Activated naive CD8-positive, alpha-beta T cell treated with anti-CD3 and anti-CD28 coated beads for 36 hours (primary cell): ENCODE data around the gene TRIM63. TPM values are rescaled to one million over a fixed set of nuclear protein-coding genes. Genes with fewer than 3 reads are reported as not detected.

Experiments used
- DNase-seq: peaks from one replicate; pipeline ENCODE4 v3.0.0; 2021
- H3K27ac Mint-ChIP-seq: one replicate; pipeline ENCODE4 v1.8.0; 2022; ENCODE audit warnings: mild to moderate bottlenecking, moderate library complexity, mixed read lengths
- H3K27me3 Mint-ChIP-seq: one replicate; pipeline ENCODE4 v1.8.0; 2022; ENCODE audit warnings: mild to moderate bottlenecking, mixed read lengths
- H3K36me3 Mint-ChIP-seq: one replicate; pipeline ENCODE4 v1.8.0; 2021; ENCODE audit warnings: mild to moderate bottlenecking, mixed read lengths
- H3K4me1 Mint-ChIP-seq: one replicate; pipeline ENCODE4 v1.8.0; 2021; ENCODE audit warnings: mixed read lengths
- H3K4me3 Mint-ChIP-seq: one replicate; pipeline ENCODE4 v1.8.0; 2022; ENCODE audit warnings: mild to moderate bottlenecking, moderate library complexity, mixed read lengths
- H3K9me3 Mint-ChIP-seq: one replicate; pipeline ENCODE4 v1.8.0; 2022; ENCODE audit warnings: mixed read lengths
- total RNA-seq, 2 experiments: library from RNA; stranded (reverse); gene quantifications; one replicate each; pipeline ENCODE4 v1.2.3, GENCODE V29; 2021

TRIM63 gene
- total RNA-seq, 2 experiments from 2014 or later, result not detected

DNA sequence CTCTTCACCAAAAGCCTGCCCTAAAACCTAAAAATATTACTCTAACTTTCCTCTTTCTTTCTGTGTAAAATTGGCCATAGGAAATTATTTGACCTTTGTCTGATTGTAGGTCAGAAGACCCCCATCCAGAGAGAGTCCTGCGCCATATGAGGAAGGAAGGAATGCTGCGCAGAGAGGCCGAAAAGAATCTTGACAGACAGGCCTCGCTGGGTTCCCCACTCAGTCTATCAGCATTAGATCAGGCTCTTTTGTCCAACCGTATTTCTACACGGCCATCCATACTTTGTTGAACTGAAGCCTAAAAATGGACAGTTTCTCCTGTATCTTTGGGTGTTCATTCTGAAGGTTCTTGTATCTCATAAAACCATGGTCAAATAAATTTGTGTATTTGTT is 17.2 kb downstream of the TRIM63 start:
- H3K9me3 Mint-ChIP-seq, result no peaks in the 10 kb centered on the region
- DNase-seq, result no peak
- H3K27me3 Mint-ChIP-seq, result peaks cover 75% of the 10 kb centered on the region
- no peaks in the 10 kb centered on the region for H3K36me3 Mint-ChIP-seq
- no peak overlapping the region for H3K4me3 Mint-ChIP-seq
- no peak overlapping the region for H3K27ac Mint-ChIP-seq
- H3K4me1 Mint-ChIP-seq, result peaks cover under 1% of the 10 kb centered on the region

- Mint-ChIP-seq H3K4me3 (no peak overlapping the region), H3K27ac (no peak overlapping the region), H3K36me3 (no peaks in the 10 kb centered on the region), H3K4me1 (peaks cover 2% of the 10 kb centered on the region), H3K9me3 (no peaks in the 10 kb centered on the region), H3K27me3 (peaks cover 78% of the 10 kb centered on the region)
- DNase-seq, result no peak
Observed at GRCh38 chr1:26049531-26050247, 17.7 kb downstream of the TRIM63 start.

DNA sequence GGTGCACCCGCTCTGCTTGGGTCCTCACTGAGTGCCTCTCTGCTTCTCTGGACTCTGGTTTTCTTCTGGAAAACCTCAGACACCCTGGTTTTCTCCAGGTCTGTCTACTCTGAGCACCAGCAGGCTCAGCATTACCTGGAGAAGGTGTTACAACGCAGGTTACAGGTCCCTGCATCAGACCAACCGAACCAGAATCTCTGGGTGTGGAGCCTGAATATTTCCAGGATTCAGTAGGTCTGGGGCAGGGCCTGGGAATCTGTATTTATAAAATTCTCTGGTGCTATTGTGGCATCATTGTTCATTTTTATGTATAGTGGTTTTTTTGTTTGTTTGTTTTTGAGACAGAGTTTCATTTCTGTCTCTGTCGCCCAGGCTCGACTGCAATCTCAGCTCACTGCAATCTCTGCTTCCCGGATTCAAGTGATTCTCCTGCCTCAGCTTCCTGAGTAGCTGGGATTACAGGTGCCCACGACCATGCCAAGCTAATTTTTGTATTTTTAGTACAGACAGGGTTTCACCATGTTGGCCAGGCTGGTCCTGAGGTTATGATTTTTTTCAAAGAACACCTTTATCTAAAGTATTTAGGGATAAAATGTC is 20.1 kb downstream of the TRIM63 start:
- H3K27ac Mint-ChIP-seq, result no peak overlapping the region
- no peaks in the 10 kb centered on the region for H3K9me3 Mint-ChIP-seq
- peaks cover 2% of the 10 kb centered on the region for H3K4me1 Mint-ChIP-seq
- no peak for DNase-seq
- peaks cover 86% of the 10 kb centered on the region for H3K27me3 Mint-ChIP-seq
- H3K36me3 Mint-ChIP-seq, result no peaks in the 10 kb centered on the region
- H3K4me3 Mint-ChIP-seq, result no peak overlapping the region

GRCh38 chr1:26046246-26047095 is 21.0 kb downstream of the TRIM63 start:
- Mint-ChIP-seq H3K4me1 (peaks cover 2% of the 10 kb centered on the region), H3K36me3 (no peaks in the 10 kb centered on the region)

DNA sequence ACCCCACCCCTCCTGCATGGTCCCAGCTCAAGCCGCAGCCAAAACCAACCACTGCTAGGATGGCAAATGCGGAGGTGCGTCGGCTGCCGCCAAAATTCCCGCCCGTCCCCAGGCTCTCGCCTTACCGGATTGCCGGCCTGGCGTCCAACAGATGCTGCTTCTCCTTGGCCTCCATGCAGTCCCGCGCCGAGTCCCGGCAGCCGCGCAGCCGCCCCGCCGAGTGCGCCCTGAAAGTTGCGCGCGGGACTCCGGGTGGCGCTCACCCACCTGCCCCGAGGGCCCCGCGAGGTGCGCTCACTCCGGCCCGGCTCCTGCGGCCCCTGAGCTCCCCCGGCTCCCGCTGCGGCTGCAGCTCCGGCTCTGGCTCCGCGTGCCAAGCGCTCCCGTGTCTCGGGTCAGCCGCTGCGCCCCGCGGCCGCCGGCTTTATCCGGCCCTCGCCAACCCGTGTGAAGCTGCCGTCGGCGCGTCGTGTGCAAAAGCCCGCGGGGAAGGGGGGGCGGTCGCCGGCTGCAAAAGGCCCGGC is 21.6 kb downstream of the TRIM63 start, which contains the start of gene SLC30A2:
SLC30A2 (minus strand) TSS at position 397 of the 524 bp plus-strand sequence; CDS start at position 175, 222 bp downstream.
- Mint-ChIP-seq H3K27ac (no peak within 1 kb of the TSS), H3K9me3 (no peaks in the 10 kb centered on the region), H3K27me3 (peaks cover 81% of the 10 kb centered on the region), H3K36me3 (no peaks in the 10 kb centered on the region), H3K4me1 (peaks cover 2% of the 10 kb centered on the region), H3K4me3 (peak within 1 kb of the TSS; percentile 8)
- DNase-seq, result peak; percentile 12

More at GRCh38 chr1:26046246-26047095, 21.0 kb downstream of the TRIM63 start:
- no peak overlapping the region for H3K27ac Mint-ChIP-seq
- H3K4me3 Mint-ChIP-seq, result no peak overlapping the region
- peaks cover 83% of the 10 kb centered on the region for H3K27me3 Mint-ChIP-seq
- no peaks in the 10 kb centered on the region for H3K9me3 Mint-ChIP-seq
- DNase-seq, result no peak

GRCh38 chr1:26044971-26045721 is 22.3 kb downstream of the TRIM63 start:
- peak overlapping the region; percentile 8 for H3K4me3 Mint-ChIP-seq
- H3K9me3 Mint-ChIP-seq, result no peaks in the 10 kb centered on the region
- H3K4me1 Mint-ChIP-seq, result peaks cover 2% of the 10 kb centered on the region
- peaks cover 74% of the 10 kb centered on the region for H3K27me3 Mint-ChIP-seq
- H3K27ac Mint-ChIP-seq, result no peak overlapping the region
- H3K36me3 Mint-ChIP-seq, result no peaks in the 10 kb centered on the region
- DNase-seq, result no peak

GRCh38 chr1:26044414-26044813 is 23.0 kb downstream of the TRIM63 start:
- H3K9me3 Mint-ChIP-seq, result no peaks in the 10 kb centered on the region
- no peaks in the 10 kb centered on the region for H3K36me3 Mint-ChIP-seq
- H3K4me3 Mint-ChIP-seq, result no peak overlapping the region
- no peak overlapping the region for H3K27ac Mint-ChIP-seq
- H3K27me3 Mint-ChIP-seq, result peaks cover 68% of the 10 kb centered on the region
- peaks cover 2% of the 10 kb centered on the region for H3K4me1 Mint-ChIP-seq
- no peak for DNase-seq

- DNase-seq, result no peak
- no peak overlapping the region for H3K4me3 Mint-ChIP-seq
- peaks cover 2% of the 10 kb centered on the region for H3K4me1 Mint-ChIP-seq
- H3K27me3 Mint-ChIP-seq, result peaks cover 61% of the 10 kb centered on the region
- no peaks in the 10 kb centered on the region for H3K36me3 Mint-ChIP-seq
- H3K27ac Mint-ChIP-seq, result no peak overlapping the region
- H3K9me3 Mint-ChIP-seq, result no peaks in the 10 kb centered on the region
Observed at GRCh38 chr1:26043765-26044164, 23.7 kb downstream of the TRIM63 start.

- Mint-ChIP-seq H3K36me3 (no peaks in the 10 kb centered on the region), H3K4me1 (peaks cover 2% of the 10 kb centered on the region), H3K9me3 (no peaks in the 10 kb centered on the region)
Observed at GRCh38 chr1:26041978-26042377, 25.5 kb downstream of the TRIM63 start.

DNA sequence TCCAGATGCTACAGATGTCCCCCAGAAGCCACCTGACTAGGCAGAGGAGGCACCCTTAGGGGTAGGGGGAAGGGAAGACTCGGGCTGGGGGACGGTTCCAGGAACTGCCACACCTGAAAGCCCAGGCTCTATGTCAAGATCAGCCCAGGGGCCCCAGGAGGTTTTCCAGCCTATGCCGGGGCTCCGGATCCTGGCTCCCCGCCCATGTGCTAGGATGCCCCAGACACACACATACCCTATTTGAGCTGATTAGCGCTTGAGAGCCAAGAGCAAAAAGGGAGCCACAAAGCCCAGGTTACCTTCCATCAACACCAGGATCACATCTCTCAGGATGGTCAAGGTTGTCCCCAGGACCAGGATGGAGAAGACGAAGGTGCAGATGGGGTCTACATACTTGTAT is 26.0 kb downstream of the TRIM63 start:
- H3K27me3 Mint-ChIP-seq, result peaks cover 38% of the 10 kb centered on the region

More at GRCh38 chr1:26041978-26042377, 25.5 kb downstream of the TRIM63 start:
- peaks cover 43% of the 10 kb centered on the region for H3K27me3 Mint-ChIP-seq
- no peak overlapping the region for H3K4me3 Mint-ChIP-seq
- no peak for DNase-seq
- H3K27ac Mint-ChIP-seq, result no peak overlapping the region

GRCh38 chr1:26038904-26039303 is 28.5 kb downstream of the TRIM63 start:
- Mint-ChIP-seq H3K36me3 (no peaks in the 10 kb centered on the region), H3K27ac (no peak overlapping the region), H3K9me3 (no peaks in the 10 kb centered on the region), H3K27me3 (peaks cover 16% of the 10 kb centered on the region), H3K4me1 (peaks cover 12% of the 10 kb centered on the region), H3K4me3 (no peak overlapping the region)
- DNase-seq, result no peak

More for the DNA sequence above, 26.0 kb downstream of the TRIM63 start:
- H3K36me3 Mint-ChIP-seq, result no peaks in the 10 kb centered on the region
- no peaks in the 10 kb centered on the region for H3K9me3 Mint-ChIP-seq
- peaks cover 5% of the 10 kb centered on the region for H3K4me1 Mint-ChIP-seq
- DNase-seq, result no peak
- no peak overlapping the region for H3K27ac Mint-ChIP-seq
- H3K4me3 Mint-ChIP-seq, result no peak overlapping the region

- DNase-seq, result no peak
- Mint-ChIP-seq H3K4me3 (no peak overlapping the region), H3K27me3 (peaks cover 12% of the 10 kb centered on the region), H3K27ac (no peak overlapping the region), H3K9me3 (no peaks in the 10 kb centered on the region), H3K4me1 (peaks cover 12% of the 10 kb centered on the region), H3K36me3 (no peaks in the 10 kb centered on the region)
Observed at GRCh38 chr1:26038477-26038876, 29.0 kb downstream of the TRIM63 start.

DNA sequence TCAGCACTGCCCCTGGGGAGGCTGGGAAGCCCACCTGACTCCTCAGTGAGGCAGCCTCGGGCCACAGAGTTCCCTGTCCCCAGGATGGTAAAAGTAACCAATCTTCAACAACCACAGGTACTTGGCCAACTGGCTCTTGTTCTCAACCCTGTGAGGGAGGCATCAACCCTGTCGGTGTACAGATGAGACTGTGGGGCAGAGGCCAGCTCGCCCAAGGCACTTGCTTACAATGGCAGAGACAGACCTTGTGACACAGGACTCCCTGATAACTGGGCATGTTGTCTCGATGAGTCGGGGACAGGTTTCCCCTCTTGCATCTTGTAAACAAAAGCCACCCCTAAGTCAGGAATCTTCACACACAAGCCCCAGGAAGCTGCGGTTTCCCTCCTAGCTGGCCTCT is 29.5 kb downstream of the TRIM63 start:
- H3K4me1 Mint-ChIP-seq, result peaks cover 12% of the 10 kb centered on the region
- H3K9me3 Mint-ChIP-seq, result no peaks in the 10 kb centered on the region
- no peak overlapping the region for H3K27ac Mint-ChIP-seq
- no peaks in the 10 kb centered on the region for H3K36me3 Mint-ChIP-seq
- H3K27me3 Mint-ChIP-seq, result peaks cover 6% of the 10 kb centered on the region
- H3K4me3 Mint-ChIP-seq, result no peak overlapping the region
- DNase-seq, result no peak

DNA sequence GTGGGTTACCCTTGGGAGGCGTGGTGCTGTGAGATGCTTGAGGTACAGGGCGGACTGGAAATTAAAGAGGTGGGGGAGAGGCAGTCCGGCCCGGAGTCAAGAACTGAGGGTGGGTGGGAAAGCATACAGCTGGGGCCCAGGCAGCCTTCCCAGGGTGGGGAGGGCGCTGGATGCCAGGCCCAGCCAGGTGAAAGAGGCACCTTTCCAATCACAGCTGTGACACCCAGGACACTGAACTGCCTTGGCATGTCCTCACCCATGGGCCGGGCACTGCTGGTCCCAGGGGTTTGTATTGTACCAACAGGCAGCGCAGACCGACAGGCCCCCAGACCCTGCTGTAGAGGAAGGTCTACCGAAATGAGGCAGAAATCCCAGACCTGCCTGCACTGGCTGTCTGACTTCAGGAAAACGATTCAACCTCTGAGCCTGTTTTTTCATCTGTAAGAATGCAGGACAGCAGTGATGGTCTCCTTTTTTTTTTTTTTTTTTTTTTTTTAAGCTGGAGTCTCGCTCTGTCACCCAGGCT is 30.6 kb downstream of the TRIM63 start:
- H3K4me1 Mint-ChIP-seq, result peaks cover 12% of the 10 kb centered on the region

More for the DNA sequence above, 30.6 kb downstream of the TRIM63 start:
- Mint-ChIP-seq H3K9me3 (no peaks in the 10 kb centered on the region), H3K27me3 (no peaks in the 10 kb centered on the region), H3K36me3 (no peaks in the 10 kb centered on the region), H3K4me3 (no peak overlapping the region), H3K27ac (no peak overlapping the region)
- no peak for DNase-seq
